ACHN (cell line): Measurements from ENCODE around the gene ZFAND3.
"Not testable (repeated sequence)": the region's sequence is repeated elsewhere in the genome, so short reads cannot be mapped to it uniquely, and the experiment has no call there.

Source experiments
- DNase-seq: peaks from one replicate; pipeline ENCODE4 v3.0.0-alpha.2; 2015
- in situ Hi-C: cut with HindIII; loops from 2 replicates; pipeline ENCODE4 v1.10.0; 2017; ENCODE audit warnings: low sequenced_read_pairs, low pct_ligation_motif_present, low pct_unique_long_range_greater_than_20kb

ZFAND3 gene

DNA sequence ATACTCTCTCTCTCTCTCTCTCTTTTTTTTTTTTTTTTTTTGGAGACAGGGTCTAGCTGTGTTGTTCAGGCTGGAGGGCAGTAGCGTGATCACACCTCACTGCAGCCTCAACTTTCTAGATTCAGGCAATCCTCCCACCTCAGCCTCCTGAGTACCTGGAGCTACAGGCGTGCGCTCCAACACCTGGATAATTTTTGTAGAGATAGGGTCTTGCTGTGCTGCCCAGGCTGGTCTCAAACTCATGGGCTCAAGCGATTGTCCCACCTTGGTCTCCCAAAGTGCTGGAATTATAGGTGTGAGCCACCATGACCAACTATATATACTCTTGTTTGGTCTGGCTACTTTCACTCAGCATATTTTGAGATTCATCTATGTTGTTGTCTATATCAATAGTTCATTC lies 154.9 kb downstream of the ZFAND3 start:
- in situ Hi-C loops: no loop called here
- DNase-seq: no peak

DNA sequence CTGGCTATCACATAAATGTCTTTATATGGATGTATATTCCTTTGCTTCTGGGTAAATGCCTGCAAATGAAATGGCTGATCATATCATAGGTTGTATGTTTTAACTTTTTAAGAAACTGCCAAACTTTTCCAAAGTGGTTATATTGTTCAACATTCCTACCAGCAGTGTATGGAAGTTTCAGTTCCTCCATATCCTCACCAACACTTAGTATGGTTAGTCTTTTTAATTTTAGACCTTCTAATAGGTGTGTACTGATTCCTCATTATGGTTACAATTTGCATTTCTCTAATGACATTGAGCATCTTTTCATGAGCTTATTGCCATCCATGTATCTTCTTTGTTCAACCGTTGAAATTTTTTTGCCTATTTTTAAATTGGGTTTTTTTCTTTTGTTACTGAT lies 155.4 kb downstream of the ZFAND3 start:
- in situ Hi-C loops: no loop called here
- no peak for DNase-seq

DNA sequence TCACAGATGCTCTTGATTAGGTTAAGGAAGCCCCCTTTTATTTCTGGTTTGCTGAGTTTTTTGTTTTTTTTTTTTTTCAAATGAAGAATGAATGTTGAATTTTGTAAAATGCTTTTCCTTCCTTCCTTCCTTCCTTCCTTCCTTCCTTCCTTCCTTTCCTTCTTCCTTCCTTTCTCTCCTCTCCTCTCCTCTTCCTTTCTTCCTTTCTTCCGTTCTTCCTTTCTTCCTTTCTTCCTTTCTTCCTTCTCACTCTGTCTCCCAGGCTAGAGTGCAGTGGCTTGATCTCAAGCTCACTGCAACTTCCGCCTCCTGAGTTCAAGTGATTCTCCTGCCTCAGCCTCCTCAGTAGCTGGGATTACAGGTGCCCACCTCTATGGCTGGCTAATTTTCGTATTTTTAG lies 158.2 kb downstream of the ZFAND3 start:
- in situ Hi-C loops: no loop called here
- DNase-seq: no peak

DNA sequence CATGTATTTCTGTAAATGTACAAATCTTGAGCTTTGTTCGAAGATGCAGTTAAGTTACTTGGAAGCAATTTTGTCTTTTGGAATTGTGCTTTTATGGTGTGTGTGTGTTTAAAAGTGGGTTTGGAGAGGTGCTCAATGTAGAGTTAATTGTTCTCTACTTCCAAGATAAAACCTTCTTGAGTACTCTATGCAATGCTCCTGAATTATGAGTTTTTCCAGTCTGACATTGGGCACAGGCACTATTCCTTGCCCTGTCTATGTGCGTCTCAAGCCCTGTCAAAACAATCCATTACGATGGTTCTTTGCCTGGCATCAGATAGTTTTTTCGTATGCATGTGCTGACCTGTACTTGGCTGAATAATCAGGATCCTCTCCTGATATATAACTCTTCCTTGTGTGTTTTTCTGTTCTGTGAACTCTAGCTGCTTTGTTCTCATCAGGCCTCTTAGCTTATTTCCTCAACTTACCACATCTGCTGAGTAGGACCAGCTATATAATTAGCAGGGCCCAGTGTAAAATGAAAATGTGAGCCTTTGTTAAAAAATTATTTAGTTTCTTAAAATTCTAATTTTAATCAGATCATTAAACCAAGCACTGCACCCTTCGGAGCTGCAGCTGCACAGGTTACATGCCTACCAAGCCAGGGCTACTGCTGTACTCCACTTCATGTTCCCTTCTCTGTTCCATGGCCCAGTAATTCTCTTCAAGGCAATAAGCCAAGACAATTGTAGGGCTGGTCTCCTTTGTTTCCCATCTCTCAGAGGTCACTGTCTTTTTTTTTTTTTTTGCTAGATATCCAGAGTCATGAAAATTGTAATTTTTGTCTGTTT lies 160.1 kb downstream of the ZFAND3 start:
- DNase-seq: no peak
- in situ Hi-C loops: no loop called here

DNA sequence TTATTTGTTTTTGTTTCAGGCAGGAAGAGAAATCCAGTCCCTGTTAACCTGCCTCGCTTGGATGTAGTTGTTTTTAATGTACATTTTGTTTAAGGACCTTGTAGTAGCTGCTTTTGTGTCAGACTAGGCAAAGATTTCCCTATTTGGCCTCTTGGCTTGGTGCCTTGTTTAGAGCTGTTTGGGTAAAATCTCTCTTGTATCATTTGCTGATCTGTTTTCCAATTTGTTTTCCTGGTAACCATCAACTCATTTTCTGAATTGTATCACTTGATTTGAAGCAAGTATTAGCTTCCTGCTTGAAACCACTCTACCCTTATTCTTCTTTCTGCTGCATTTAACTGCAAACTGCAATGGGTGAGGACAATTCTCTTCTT lies 160.7 kb downstream of the ZFAND3 start:
- DNase-seq: no peak
- in situ Hi-C loops: no loop called here

DNA sequence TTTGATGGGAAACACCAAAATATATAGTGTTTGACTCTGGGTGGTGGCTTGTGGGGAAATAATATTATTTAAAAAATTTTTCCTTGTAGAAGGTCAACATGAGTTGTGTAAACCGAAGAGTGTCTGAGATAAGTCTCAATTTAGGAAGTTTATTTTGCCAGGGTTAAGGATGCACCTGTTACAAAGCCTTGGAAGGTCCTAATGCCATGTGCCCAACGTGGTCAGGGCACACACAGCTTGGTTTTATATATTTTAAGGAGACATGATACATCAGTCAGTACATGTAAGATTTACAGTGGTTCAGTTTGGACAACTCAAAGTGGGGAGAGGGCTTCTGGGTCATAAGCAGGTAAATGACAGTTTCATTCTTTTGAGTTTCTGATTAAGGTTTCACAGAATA lies 162.1 kb downstream of the ZFAND3 start:
- DNase-seq: no peak
- in situ Hi-C loops: no loop called here

DNA sequence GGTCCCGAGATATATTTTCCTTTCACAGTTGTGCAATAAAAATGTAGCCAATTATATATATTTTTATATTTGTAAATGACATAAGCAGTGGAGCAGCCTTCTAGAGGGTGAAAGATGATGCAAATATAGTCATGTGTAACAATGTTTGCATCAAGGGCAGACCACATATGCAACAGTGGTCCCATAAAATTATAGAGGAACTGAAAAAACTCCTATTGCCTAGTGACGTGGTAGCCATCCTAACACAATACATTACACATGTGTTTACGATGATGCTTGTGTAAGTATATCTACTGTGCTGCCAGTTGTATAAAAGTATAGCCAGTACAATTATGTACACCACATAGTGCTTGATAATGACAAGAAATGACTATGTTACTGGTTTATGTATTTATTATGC lies 162.8 kb downstream of the ZFAND3 start:
- no peak for DNase-seq
- in situ Hi-C loops: no loop called here

DNA sequence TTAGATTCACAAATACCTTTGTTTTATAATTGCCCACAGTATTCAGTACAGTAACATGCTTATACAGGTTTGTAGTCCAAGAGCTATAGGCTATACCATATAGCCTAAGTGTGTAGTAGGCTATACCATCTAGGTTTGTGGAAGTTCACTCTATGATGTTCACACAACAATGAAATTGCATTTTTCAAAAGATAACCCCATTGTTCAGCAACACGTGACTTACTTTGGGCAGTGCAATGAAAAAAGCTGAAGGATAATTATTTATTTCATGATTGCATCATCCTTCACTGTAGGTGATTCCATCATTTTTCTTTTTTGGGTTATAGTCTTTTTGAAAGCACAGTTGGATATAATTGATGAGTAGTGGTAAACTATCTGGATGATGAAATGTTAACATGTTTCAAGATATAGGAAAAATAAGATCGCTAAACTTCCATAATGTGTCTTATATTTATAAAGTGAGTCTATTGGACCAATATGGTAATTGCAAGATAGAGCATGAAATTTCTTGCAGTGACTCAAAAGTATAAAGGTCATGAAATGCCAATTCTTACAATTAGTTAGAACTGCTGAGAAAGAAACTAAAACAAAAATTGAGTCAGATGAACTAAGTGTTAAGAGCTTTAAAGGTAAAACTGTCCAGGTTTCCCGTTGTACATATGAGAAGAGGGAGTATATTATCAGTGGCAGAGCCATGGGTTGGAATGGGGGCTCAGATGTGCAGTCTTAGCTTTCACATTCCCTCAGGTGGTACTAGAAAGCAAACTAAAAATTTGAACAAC lies 164.4 kb downstream of the ZFAND3 start:
- DNase-seq: no peak
- in situ Hi-C loops: no loop called here

DNA sequence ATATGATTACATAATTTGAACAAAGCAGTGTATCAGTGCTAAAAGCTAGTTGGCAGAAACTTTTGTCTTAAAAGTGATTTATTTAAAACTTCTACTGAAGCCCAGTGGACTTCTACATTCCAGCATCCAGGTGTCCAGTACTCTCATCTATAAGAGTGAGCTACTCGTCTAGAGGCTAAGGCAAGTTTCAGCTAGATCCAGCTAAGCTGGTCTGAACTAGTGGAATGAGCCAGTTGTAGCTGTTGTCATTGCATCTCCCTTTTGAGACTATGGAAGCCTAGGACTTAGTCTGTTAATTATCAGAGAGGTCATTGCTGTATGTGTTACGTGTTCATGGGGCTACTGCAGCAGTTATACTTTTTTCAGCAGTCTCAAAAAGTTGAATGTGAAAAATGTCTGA lies 165.1 kb downstream of the ZFAND3 start:
- in situ Hi-C loops: no loop called here

DNA sequence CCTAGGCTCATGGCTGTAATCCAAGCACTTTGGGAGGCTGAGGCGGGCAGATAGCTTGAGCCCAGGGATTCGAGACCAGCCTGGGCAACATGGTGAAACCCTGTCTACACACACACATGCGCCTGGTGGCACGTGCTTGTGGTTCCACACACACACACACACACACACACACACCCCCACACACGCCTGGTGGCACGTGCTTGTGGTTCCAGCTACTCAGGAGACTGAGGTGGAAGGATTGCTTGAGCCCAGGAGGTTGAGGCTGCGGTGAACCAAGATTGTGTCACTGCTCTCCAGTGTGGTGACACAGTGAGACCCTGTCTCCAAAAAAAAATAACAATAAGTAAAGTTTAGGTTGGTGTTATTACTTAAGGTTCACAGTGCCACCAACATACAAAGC lies 165.8 kb downstream of the ZFAND3 start:
- in situ Hi-C loops: no loop called here

More for the DNA sequence above, 165.1 kb downstream of the ZFAND3 start:
- no peak for DNase-seq

DNA sequence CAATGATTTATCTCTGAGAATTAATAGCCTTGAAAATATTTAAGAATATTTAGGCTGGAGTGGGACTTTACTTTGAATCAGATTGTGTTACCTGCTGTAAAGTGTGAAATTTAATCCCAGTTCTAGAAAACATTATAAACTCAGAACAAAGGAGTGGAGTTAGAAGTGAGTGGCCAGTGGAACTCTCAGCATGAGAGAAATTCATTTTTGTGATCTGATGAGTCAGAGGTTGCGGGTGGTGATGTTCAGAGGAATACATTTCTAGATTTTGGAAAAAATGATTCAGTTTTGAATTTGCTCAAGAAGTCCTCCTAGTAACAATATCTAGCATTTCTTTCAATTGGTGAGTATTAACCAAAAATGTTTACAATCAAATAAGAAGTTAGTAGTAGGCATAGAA lies 167.5 kb downstream of the ZFAND3 start:
- in situ Hi-C loops: no loop called here
- DNase-seq: peak; percentile 13

More for the DNA sequence above, 165.8 kb downstream of the ZFAND3 start:
- no peak for DNase-seq

DNA sequence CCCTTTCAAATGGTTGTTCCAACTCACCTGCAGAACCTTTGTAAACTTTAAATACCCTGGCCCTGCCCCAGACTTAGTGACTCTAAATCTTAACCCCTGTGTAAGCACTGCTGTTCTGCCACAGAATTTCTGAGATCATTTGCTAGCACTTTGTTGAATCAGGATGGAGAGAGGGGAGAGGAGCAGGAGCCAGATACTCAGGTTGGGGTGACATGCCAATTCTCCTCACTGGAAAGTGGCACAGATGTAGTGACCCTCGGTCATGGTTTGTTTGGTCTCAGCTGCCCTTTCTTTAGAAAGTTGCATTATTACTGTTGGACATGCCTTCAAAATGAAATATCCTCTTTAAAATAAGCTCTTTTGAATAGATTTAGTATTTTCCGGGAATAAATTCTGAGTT lies 168.0 kb downstream of the ZFAND3 start:
- in situ Hi-C loops: no loop called here
- peak; percentile 6 for DNase-seq

DNA sequence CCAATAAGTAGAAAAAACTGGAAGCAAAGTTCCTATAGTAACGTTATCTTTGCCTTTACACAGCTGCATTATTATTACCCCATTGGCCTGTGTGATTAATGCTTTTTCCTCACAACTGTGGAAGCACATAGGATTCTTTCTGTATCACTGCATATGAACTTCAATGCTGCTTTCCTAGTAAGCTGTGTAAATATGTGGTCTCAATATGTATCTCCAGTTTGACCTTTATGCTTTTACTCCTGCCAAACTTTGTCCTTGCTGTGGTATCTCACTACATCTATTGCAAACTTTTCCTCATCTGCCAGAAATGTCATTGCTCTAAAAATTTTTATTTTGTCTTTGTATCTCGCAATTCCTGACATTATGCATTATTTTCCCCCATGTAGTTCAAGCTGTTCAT lies 168.6 kb downstream of the ZFAND3 start:
- no peak for DNase-seq
- in situ Hi-C loops: no loop called here

DNA sequence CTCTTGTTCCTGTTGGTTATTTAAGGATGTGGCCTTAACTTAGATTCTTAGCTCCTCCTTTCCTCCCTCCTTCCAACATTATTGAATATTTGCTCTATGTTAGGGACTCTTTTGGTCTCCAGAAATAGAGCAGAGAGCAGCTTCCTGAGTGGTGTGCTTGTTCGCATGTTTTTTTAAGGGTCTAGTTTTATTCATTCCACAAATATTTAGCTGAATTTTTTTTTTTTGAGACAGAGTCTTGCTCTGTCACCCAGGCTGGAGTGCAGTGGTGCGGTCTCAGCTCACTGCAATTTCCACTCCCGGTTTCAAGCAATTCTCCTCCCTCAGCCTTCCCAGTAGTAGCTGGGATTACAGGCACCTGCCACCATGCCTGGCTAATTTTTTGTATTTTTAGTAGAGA lies 169.2 kb downstream of the ZFAND3 start:
- DNase-seq: peak; percentile 53
- in situ Hi-C loops: no loop called here

DNA sequence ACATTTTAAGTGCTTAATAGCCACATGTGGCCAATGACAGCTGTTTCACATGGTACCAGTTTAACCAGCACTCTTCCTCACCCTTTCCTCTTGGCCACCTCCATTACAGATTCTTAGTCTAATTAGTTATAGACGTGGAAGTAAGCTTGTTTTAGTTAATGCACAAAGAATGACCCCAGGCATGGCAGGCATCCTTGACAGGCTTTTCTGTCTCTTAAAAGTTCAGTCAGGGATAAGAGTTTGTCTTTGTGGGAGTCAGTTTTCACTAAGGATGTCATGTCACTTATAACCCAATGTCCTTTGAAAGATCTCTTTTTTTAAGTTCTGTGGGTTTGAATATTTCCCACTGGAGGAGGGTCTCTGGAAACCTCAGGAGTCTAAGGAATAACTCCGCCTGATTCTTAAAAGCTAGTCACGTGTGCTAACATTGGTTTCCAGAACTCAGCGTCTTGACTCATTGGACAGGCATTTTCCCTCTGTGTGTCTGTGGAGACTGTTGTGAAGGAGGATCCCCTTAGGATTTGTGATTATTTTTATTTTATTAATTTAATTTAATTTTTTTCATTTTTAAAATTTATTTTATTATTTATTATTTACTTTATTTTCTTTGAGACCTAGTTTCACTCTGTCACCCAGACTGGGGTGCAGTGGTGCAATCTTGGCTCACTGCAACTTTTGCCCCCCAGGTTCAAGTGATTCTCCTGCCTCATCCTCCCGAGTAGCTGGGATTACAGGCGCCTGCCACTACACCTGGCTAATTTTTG lies 171.4 kb downstream of the ZFAND3 start:
- in situ Hi-C loops: no loop called here

DNA sequence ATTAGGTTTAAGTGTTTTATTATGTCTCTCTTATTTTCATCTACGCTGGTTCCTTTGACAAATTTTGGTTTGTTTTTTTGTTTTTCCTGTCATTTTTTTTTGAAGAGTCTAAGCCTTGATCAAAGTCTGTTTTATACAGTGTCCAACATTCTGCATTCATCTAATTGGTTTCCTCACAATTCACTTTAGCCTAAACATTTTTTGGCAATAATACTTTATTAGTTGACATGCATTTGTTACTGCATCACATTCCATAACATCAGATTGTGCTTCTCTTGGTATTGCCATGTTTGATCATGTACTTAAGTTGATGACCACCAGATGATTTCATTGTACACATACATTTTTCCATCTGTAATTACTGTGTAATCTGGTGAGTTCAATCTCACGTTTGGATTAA lies 173.2 kb downstream of the ZFAND3 start:
- in situ Hi-C loops: no loop called here
- no peak for DNase-seq

More for the DNA sequence above, 171.4 kb downstream of the ZFAND3 start:
- DNase-seq: peak; percentile 83

DNA sequence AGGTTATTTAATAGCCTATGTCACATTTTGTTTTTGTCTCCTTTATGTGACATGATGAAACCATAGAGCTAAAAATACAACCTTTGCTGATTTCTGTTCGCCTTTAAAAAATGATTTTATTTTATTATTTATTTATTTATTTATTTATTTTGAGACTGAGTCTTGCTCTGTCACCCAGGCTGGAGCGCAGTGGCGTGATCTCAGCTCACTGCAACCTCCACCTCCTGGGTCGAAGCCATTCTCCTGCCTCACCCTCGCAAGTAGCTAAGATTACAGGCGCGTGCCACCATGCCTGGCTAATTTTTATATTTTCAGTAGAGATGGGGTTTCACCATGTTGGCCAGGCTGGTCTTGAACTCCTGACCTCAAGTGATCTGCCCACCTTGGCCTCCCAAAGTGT lies 173.7 kb downstream of the ZFAND3 start:
- DNase-seq, in situ Hi-C loops: not testable (repeated sequence)

DNA sequence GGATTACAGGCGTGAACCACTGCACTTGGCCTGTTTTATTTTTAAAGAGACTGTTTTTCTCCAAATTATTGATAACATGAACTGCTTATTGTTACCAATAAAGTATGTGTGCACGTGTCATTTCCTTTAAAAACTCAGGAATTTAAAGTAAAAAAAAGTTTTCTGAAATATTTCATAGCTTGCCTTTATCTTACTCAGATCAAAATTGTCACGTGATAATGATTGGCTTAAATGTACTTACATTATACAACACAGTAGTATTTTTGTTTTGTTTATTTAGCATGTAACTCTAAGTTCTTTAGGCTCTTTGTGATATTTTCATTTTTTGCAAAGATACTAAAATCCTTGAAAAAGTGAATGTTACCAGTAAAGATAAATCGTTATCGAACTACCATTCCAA lies 174.1 kb downstream of the ZFAND3 start:
- no peak for DNase-seq
- in situ Hi-C loops: no loop called here

DNA sequence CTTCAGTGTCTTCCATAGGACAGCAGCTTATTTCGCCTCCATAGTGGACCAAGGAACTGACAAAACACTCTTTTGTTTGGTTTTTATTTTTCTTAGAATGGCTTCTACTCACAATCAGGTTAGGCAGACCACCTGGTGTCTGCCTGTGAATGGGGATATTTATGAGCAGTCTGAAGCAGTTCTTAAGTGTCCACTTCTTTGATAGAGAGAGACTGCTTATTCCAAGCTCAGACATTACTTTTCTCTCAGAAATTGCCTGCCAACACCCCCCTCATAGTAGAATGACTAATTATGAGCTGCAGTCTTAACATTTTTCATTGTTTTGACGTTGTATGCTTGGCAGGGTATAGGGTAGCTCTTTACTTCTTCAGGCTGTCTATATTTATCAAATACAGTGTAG lies 174.7 kb downstream of the ZFAND3 start:
- in situ Hi-C loops: no loop called here
- DNase-seq: no peak
